Measurements from ENCODE around the gene PTGDS.
A peak's percentile ranks its signal among the peaks of the same experiment; 100 is the strongest.

The PTGDS gene

GRCh38 chr9:137025517-137025966, 48.2 kb downstream of the PTGDS start:
- DNase-seq (ENCODE audit: insufficient read length, low spot score) (no peak), FAIRE-seq (no peak)
- TF ChIP-seq PAX5 (IDR thresholded peaks at IDR 0.05; ENCODE audit: insufficient read depth, low read length, severe bottlenecking) (no peak), POU2F2 (IDR thresholded peaks at IDR 0.05; ENCODE audit: low read depth, low read length) (no peak), TAF1 (IDR thresholded peaks at IDR 0.05; ENCODE audit: low read depth, low read length) (no peak), SPI1 (IDR thresholded peaks at IDR 0.05; ENCODE audit: low read depth, low read length) (no peak), POLR2A (IDR thresholded peaks at IDR 0.05; ENCODE audit: low read depth, low read length) (no peak), POLR2AphosphoS5 (IDR thresholded peaks at IDR 0.05; ENCODE audit: low read depth, low read length) (no peak)

- FAIRE-seq (no peak), DNase-seq (ENCODE audit: insufficient read length, low spot score) (no peak)
- TF ChIP-seq PAX5 (IDR thresholded peaks at IDR 0.05; ENCODE audit: insufficient read depth, low read length, severe bottlenecking) (no peak), SPI1 (IDR thresholded peaks at IDR 0.05; ENCODE audit: low read depth, low read length) (no peak), POLR2A (IDR thresholded peaks at IDR 0.05; ENCODE audit: low read depth, low read length) (no peak)
These were observed 49.1 kb downstream of the PTGDS start for GRCh38 chr9:137026384-137026783.

GRCh38 chr9:137026828-137027227, 49.5 kb downstream of the PTGDS start:
- TF ChIP-seq PAX5 (IDR thresholded peaks at IDR 0.05; ENCODE audit: insufficient read depth, low read length, severe bottlenecking) (no peak), POLR2A (IDR thresholded peaks at IDR 0.05; ENCODE audit: low read depth, low read length) (no peak), POLR2AphosphoS5 (IDR thresholded peaks at IDR 0.05; ENCODE audit: low read depth, low read length) (no peak), SPI1 (IDR thresholded peaks at IDR 0.05; ENCODE audit: low read depth, low read length) (no peak), TAF1 (IDR thresholded peaks at IDR 0.05; ENCODE audit: low read depth, low read length) (no peak), POU2F2 (IDR thresholded peaks at IDR 0.05; ENCODE audit: low read depth, low read length) (no peak)
- FAIRE-seq (no peak), DNase-seq (ENCODE audit: insufficient read length, low spot score) (no peak)

- DNase-seq (ENCODE audit: insufficient read length, low spot score) (no peak), FAIRE-seq (peak; percentile 66)
- TF ChIP-seq SPI1 (IDR thresholded peaks at IDR 0.05; ENCODE audit: low read depth, low read length) (no peak), PAX5 (IDR thresholded peaks at IDR 0.05; ENCODE audit: insufficient read depth, low read length, severe bottlenecking) (peak; percentile 13)
These were observed 50.3 kb downstream of the PTGDS start, which contains the start of gene ABCA2 for GRCh38 chr9:137027369-137028262. TSS of gene ABCA2 (minus strand) at chr9:137028237. CDS start at chr9:137028140, 97 bp downstream.

- FAIRE-seq, result peak; percentile 88
- TF ChIP-seq TAF1 (IDR thresholded peaks at IDR 0.05; ENCODE audit: low read depth, low read length) (no peak), SPI1 (IDR thresholded peaks at IDR 0.05; ENCODE audit: low read depth, low read length) (no peak), PAX5 (IDR thresholded peaks at IDR 0.05; ENCODE audit: insufficient read depth, low read length, severe bottlenecking) (no peak), POU2F2 (IDR thresholded peaks at IDR 0.05; ENCODE audit: low read depth, low read length) (no peak), POLR2A (IDR thresholded peaks at IDR 0.05; ENCODE audit: low read depth, low read length) (no peak), POLR2AphosphoS5 (IDR thresholded peaks at IDR 0.05; ENCODE audit: low read depth, low read length) (no peak)
- peak; percentile 70 for DNase-seq (ENCODE audit: insufficient read length, low spot score)
These were observed 51.2 kb downstream of the PTGDS start for GRCh38 chr9:137028263-137029057.

- FAIRE-seq (peak; percentile 89), DNase-seq (ENCODE audit: insufficient read length, low spot score) (peak; percentile 75)
- no peak for TF ChIP-seq PAX5 (IDR thresholded peaks at IDR 0.05; ENCODE audit: insufficient read depth, low read length, severe bottlenecking)
- TF ChIP-seq TAF1 (IDR thresholded peaks at IDR 0.05; ENCODE audit: low read depth, low read length), result no peak
- no peak for TF ChIP-seq POLR2AphosphoS5 (IDR thresholded peaks at IDR 0.05; ENCODE audit: low read depth, low read length)
- TF ChIP-seq POLR2A (IDR thresholded peaks at IDR 0.05; ENCODE audit: low read depth, low read length), result no peak
- TF ChIP-seq SPI1 (IDR thresholded peaks at IDR 0.05; ENCODE audit: low read depth, low read length), result no peak
- no peak for TF ChIP-seq POU2F2 (IDR thresholded peaks at IDR 0.05; ENCODE audit: low read depth, low read length)
These were observed 52.0 kb downstream of the PTGDS start for GRCh38 chr9:137029058-137029936.

GRCh38 chr9:137030006-137030405, 52.7 kb downstream of the PTGDS start:
- FAIRE-seq, result no peak

GRCh38 chr9:137030538-137031527, 53.5 kb downstream of the PTGDS start:
- TF ChIP-seq TAF1 (IDR thresholded peaks at IDR 0.05; ENCODE audit: low read depth, low read length) (no peak), SPI1 (IDR thresholded peaks at IDR 0.05; ENCODE audit: low read depth, low read length) (no peak), PAX5 (IDR thresholded peaks at IDR 0.05; ENCODE audit: insufficient read depth, low read length, severe bottlenecking) (no peak), POLR2A (IDR thresholded peaks at IDR 0.05; ENCODE audit: low read depth, low read length) (no peak), POU2F2 (IDR thresholded peaks at IDR 0.05; ENCODE audit: low read depth, low read length) (no peak), POLR2AphosphoS5 (IDR thresholded peaks at IDR 0.05; ENCODE audit: low read depth, low read length) (no peak)
- DNase-seq (ENCODE audit: insufficient read length, low spot score), result no peak
- peak; percentile 84 for FAIRE-seq

More at GRCh38 chr9:137030006-137030405, 52.7 kb downstream of the PTGDS start:
- no peak for DNase-seq (ENCODE audit: insufficient read length, low spot score)
- TF ChIP-seq POLR2AphosphoS5 (IDR thresholded peaks at IDR 0.05; ENCODE audit: low read depth, low read length), result no peak

Data from GM12891 (cell line).